OCI-M2 (cell line): ENCODE measurements around the gene ACCSL.

Source experiments
- DNase-seq: peaks from one replicate; lab custom pipeline; 2025; ENCODE audit not compliant: unreplicated experiment; lab: John Stamatoyannopoulos, UW

The ACCSL gene

DNA sequence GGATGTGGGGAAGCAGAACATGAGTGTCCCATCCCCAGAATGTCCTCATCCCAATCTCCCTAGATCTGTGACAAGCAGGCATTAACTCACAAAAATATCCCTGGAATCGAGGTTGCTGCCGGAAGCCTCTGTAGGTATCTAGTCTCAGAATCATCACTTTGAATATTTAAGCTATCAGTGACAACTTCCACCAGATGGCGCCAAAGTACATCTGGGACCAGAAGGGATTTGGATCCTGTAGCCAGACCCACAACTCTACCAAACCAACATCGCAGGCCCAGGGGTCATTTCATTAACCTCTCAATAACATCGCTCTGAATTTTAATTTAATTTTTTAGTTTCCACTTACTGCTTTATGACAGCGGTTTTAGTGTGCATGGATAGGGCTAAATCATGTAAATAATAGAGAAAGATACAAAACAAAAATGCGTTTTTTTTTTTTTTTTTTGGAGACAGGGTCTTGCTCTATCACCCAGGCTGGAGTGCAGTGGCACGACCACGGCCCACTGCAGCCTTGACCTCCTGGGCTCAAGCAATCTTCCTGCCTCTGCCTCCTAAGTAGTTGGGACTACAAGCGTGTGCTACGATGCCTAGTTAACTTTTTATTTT lies 46.6 kb downstream of the ACCSL start:
- peak; percentile 32 for DNase-seq

- peak; percentile 11 for DNase-seq
These were observed 48.0 kb downstream of the ACCSL start, which contains the start of gene EXT2 for GRCh38 chr11:44095506-44096359. Gene EXT2 (plus strand): TSS chr11:44095678. CDS start chr11:44107713, 12,035 bp downstream.

GRCh38 chr11:44096360-44097185 lies 48.8 kb downstream of the ACCSL start:
- no peak for DNase-seq

- no peak for DNase-seq
These were observed 50.0 kb downstream of the ACCSL start for GRCh38 chr11:44097821-44098220.

- DNase-seq: no peak
These were observed 53.3 kb downstream of the ACCSL start for GRCh38 chr11:44101098-44101497.

DNA sequence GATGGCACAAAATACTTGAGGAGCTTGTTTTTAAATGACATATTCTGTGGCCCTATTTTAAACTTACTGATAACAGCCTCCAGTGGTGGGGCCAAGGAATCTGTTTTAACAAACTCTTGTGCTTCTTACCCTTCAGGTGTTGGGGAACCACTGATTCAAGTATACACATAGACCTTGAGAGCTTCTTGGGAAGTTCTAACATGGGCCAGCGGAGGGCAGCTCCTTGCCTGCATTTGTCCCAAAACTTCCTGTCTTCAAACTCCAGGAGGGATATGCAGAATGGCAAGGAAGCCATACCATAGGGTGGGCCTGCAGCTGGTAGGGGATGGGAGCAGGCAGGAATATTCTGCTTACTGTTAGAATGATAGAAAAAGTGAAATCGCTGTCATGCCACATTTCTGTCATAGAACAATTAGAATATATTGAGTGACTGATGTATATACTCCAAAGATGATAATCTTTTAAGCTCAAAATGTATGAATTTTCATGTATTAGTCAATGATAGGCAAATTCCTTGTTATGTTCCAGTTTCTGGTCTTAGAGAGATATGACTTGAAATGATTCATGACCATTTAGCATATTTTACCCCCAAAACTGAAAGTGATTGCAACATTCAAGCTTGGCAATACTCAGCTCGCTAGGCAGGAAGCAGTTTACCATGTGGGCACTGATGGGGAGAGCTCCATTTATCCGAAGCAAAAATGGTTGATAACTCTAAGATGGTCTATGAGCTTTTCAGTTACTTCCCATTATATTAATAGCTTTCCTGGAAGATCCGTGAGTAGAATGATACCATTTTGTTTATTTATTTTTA lies 56.9 kb downstream of the ACCSL start:
- no peak for DNase-seq

- DNase-seq: no peak
These were observed 60.5 kb downstream of the ACCSL start for GRCh38 chr11:44108260-44108659.
